HEK293 (cell line): Measurements from ENCODE around the gene PTPRN2.
A peak's percentile ranks its signal among the peaks of the same experiment; 100 is the strongest.

Experiments
- ATF2 ChIP-seq: fragments of 450-650 bp; formaldehyde crosslinking; IDR thresholded peaks from 2 replicates; pipeline ENCODE4 v1.5.1; 2016; ENCODE audit warnings: missing biosample characterization, missing genetic modification characterization, low read depth
- FEZF1 ChIP-seq: fragments of 450-650 bp; formaldehyde crosslinking; IDR thresholded peaks from 2 replicates; pipeline ENCODE4 v1.5.1; 2016; ENCODE audit warnings: missing biosample characterization, missing genetic modification characterization
- GLIS2 ChIP-seq: fragments of 450-650 bp; formaldehyde crosslinking; IDR thresholded peaks from 2 replicates; pipeline ENCODE4 v1.5.1; 2016; ENCODE audit warnings: missing biosample characterization, missing genetic modification characterization
- IKZF3 ChIP-seq: fragments of 450-650 bp; IDR thresholded peaks from 2 replicates; pipeline ENCODE4 v1.5.0; 2018; ENCODE audit warnings: missing biosample characterization, mild to moderate bottlenecking, missing genetic modification characterization, moderate library complexity
- KLF10 ChIP-seq: fragments of 450-650 bp; IDR thresholded peaks from 2 replicates; pipeline ENCODE4 v1.5.1; 2018; ENCODE audit warnings: missing biosample characterization, mild to moderate bottlenecking, missing genetic modification characterization
- KLF8 ChIP-seq: fragments of 450-650 bp; formaldehyde crosslinking; IDR thresholded peaks from 2 replicates; pipeline ENCODE4 v1.5.1; 2016; ENCODE audit warnings: missing biosample characterization, missing genetic modification characterization
- MZF1 ChIP-seq: fragments of 450-650 bp; formaldehyde crosslinking; IDR thresholded peaks from 2 replicates; pipeline ENCODE4 v1.5.1; 2017; ENCODE audit warnings: missing biosample characterization, missing genetic modification characterization, borderline replicate concordance
- SCRT2 ChIP-seq: fragments of 450-650 bp; formaldehyde crosslinking; IDR thresholded peaks from 2 replicates; pipeline ENCODE4 v1.5.1; 2016; ENCODE audit warnings: missing biosample characterization, missing genetic modification characterization
- SP3 ChIP-seq: fragments of 450-650 bp; formaldehyde crosslinking; IDR thresholded peaks from 2 replicates; pipeline ENCODE4 v1.5.1; 2016; ENCODE audit warnings: missing biosample characterization, missing genetic modification characterization
- SP7 ChIP-seq: fragments of 450-650 bp; formaldehyde crosslinking; IDR thresholded peaks from 2 replicates; pipeline ENCODE4 v1.5.1; 2016; ENCODE audit warnings: missing biosample characterization, missing genetic modification characterization
- YY1 ChIP-seq: fragments of 450-650 bp; formaldehyde crosslinking; IDR thresholded peaks from 2 replicates; pipeline ENCODE4 v1.5.1; 2018; ENCODE audit warnings: missing biosample characterization, missing genetic modification characterization
- ZBTB10 ChIP-seq: fragments of 450-650 bp; formaldehyde crosslinking; IDR thresholded peaks from 2 replicates; pipeline ENCODE4 v1.5.1; 2016; ENCODE audit warnings: missing biosample characterization, missing genetic modification characterization
- ZBTB8A ChIP-seq: fragments of 450-650 bp; formaldehyde crosslinking; IDR thresholded peaks from 2 replicates; pipeline ENCODE4 v1.5.1; 2016; ENCODE audit warnings: missing biosample characterization, missing genetic modification characterization
- ZFP37 ChIP-seq: fragments of 450-650 bp; formaldehyde crosslinking; IDR thresholded peaks from 2 replicates; pipeline ENCODE4 v1.5.1; 2016; ENCODE audit warnings: missing biosample characterization, missing genetic modification characterization
- ZNF26 ChIP-seq: fragments of 450-650 bp; formaldehyde crosslinking; IDR thresholded peaks from 2 replicates; pipeline ENCODE4 v1.5.1; 2016; ENCODE audit warnings: missing biosample characterization, missing genetic modification characterization
- ZNF324 ChIP-seq: fragments of 450-650 bp; formaldehyde crosslinking; IDR thresholded peaks from 2 replicates; pipeline ENCODE4 v1.5.1; 2016; ENCODE audit warnings: missing biosample characterization, missing genetic modification characterization
- ZNF341 ChIP-seq: fragments of 450-650 bp; formaldehyde crosslinking; IDR thresholded peaks from 2 replicates; pipeline ENCODE4; 2016; ENCODE audit warnings: low read depth, missing biosample characterization, missing genetic modification characterization
- ZNF391 ChIP-seq: fragments of 450-650 bp; formaldehyde crosslinking; IDR thresholded peaks from 2 replicates; pipeline ENCODE4 v1.5.1; 2016; ENCODE audit warnings: low read depth, missing biosample characterization, missing genetic modification characterization, borderline replicate concordance
- ZNF404 ChIP-seq: fragments of 450-650 bp; formaldehyde crosslinking; IDR thresholded peaks from 2 replicates; pipeline ENCODE4 v1.5.1; 2017; ENCODE audit warnings: missing biosample characterization, missing genetic modification characterization
- ZNF416 ChIP-seq: fragments of 450-650 bp; formaldehyde crosslinking; IDR thresholded peaks from 2 replicates; pipeline ENCODE4 v1.5.1; 2016; ENCODE audit warnings: missing biosample characterization, missing genetic modification characterization
- ZNF513 ChIP-seq: fragments of 450-650 bp; IDR thresholded peaks from 2 replicates; pipeline ENCODE4 v1.5.1; 2018; ENCODE audit warnings: missing biosample characterization, missing genetic modification characterization
- ZNF600 ChIP-seq: fragments of 450-650 bp; formaldehyde crosslinking; IDR thresholded peaks from 2 replicates; pipeline ENCODE4 v1.5.1; 2016; ENCODE audit warnings: missing biosample characterization, missing genetic modification characterization
- ZNF623 ChIP-seq: fragments of 450-650 bp; formaldehyde crosslinking; IDR thresholded peaks from 2 replicates; pipeline ENCODE4 v1.5.1; 2016; ENCODE audit warnings: missing biosample characterization, missing genetic modification characterization
- ZNF639 ChIP-seq: fragments of 450-650 bp; formaldehyde crosslinking; IDR thresholded peaks from 2 replicates; pipeline ENCODE4 v1.5.1; 2016; ENCODE audit warnings: missing biosample characterization, missing genetic modification characterization
- ZNF645 ChIP-seq: fragments of 450-650 bp; formaldehyde crosslinking; IDR thresholded peaks from 2 replicates; pipeline ENCODE4; 2016; ENCODE audit warnings: missing biosample characterization, missing genetic modification characterization
- ZNF660 ChIP-seq: fragments of 450-650 bp; IDR thresholded peaks from 2 replicates; pipeline ENCODE4 v1.5.1; 2018; ENCODE audit warnings: missing biosample characterization, mild to moderate bottlenecking, missing genetic modification characterization
- ZNF76 ChIP-seq: fragments of 450-650 bp; formaldehyde crosslinking; IDR thresholded peaks from 2 replicates; pipeline ENCODE4; 2016; ENCODE audit warnings: low read depth, missing biosample characterization, missing genetic modification characterization, borderline replicate concordance
- ZNF768 ChIP-seq: fragments of 450-650 bp; formaldehyde crosslinking; IDR thresholded peaks from 2 replicates; pipeline ENCODE4 v1.5.1; 2018; ENCODE audit warnings: missing biosample characterization, mild to moderate bottlenecking, missing genetic modification characterization
- ZSCAN30 ChIP-seq: fragments of 450-650 bp; IDR thresholded peaks from 2 replicates; pipeline ENCODE4 v1.5.1; 2018; ENCODE audit warnings: missing biosample characterization, mild to moderate bottlenecking, missing genetic modification characterization, moderate library complexity

The PTPRN2 gene

GRCh38 chr7:158097453-158098124, 490.0 kb downstream of the PTPRN2 start (continued):
- TF ChIP-seq IKZF3 (tag by site-specific recombination) (peak; percentile 72), ZNF768 (tag by site-specific recombination) (no peak), ZNF341 (0 out of 2 replicates have a peak, but pooled peaks have one; percentile 26), GLIS2 (tag by site-specific recombination) (no peak), KLF10 (tag by site-specific recombination) (0 out of 2 replicates have a peak, but pooled peaks have one; percentile 58), ZNF513 (no peak), ATF2 (tag by site-specific recombination) (peak; percentile 98), ZNF416 (no peak), ZNF324 (peak; percentile 98), ZNF639 (tag by site-specific recombination) (peak; percentile 98), SP7 (tag by site-specific recombination) (peak; percentile 99), YY1 (tag by site-specific recombination) (0 out of 2 replicates have a peak, but pooled peaks have one; percentile 42), ZNF76 (tag by site-specific recombination) (peak; percentile 76), ZNF645 (tag by site-specific recombination) (0 out of 2 replicates have a peak, but pooled peaks have one; percentile 84), ZBTB8A (tag by site-specific recombination) (peak; percentile 54), ZNF404 (tag by site-specific recombination) (no peak), SP3 (peak; percentile 37; the same call in 1 of the 2 replicates), ZNF391 (tag by site-specific recombination) (peak; percentile 94), ZNF600 (tag by site-specific recombination) (peak; percentile 85), ZFP37 (0 out of 2 replicates have a peak, but pooled peaks have one; percentile 51), SCRT2 (tag by site-specific recombination) (peak; percentile 84), ZNF660 (tag by site-specific recombination) (no peak), ZBTB10 (tag by site-specific recombination) (peak; percentile 55), FEZF1 (tag by site-specific recombination) (peak; percentile 85), ZNF623 (tag by site-specific recombination) (peak; percentile 33; the same call in 1 of the 2 replicates), ZNF26 (tag by site-specific recombination) (no peak), KLF8 (tag by site-specific recombination) (peak; percentile 90), MZF1 (tag by site-specific recombination) (no peak), ZSCAN30 (tag by site-specific recombination) (no peak)
